Testis (tissue), 2 donors: ENCODE data around the gene CCNK.

ENCODE experiments used
- POLR2A ChIP-seq: fragments of 450-650 bp; IDR thresholded peaks from one replicate; pipeline ENCODE4 v1.6.1; 2017; ENCODE audit warnings: antibody characterized with exemption, mild to moderate bottlenecking, moderate library complexity
- TF ChIP-seq, protein P1 (sequence below), 3 experiments: fragments of 450-650 bp in 2 of 3; fragments of 200-600 bp in 1 of 3; sonication (generic) in 1 of 3; IDR thresholded peaks; one replicate each; pipeline ENCODE4 v1.5.1; 2016 to 2019; ENCODE audit warnings: antibody characterized with exemption in 3 of 3, mild to moderate bottlenecking in 2 of 3, moderate library complexity in 1 of 3

DNA sequence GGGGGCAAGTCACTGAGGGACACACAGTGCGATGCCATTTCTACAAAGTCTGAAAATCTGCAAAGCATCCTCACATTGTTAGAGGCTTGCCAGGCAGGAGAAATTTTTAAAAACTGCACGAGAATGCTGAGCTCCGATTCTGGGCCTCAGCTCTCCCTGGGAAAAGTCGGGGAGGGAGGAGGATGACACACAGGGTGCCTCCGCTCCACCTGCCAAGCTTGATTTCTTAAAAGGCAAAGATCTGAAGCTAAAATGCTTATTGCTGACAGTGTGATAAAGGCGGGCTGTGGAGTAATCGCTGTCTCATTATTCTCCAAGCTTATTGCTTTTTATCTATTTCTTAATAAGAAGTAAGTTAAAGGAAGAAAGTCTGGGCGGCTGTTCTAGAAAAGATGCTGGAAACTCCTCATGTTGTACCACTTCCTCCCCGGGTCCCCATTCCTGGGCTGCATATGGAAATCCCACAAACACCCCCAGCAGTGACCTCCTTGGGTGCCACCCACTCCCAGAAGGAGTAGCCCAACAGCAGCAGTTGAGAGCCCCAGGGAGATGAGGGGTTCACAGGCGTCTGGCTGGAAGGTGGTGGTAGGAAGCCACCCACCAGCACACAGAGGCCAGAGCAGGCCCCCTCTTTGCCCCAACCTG is 67.8 kb downstream of the CCNK start:
- TF ChIP-seq, protein P1, sequence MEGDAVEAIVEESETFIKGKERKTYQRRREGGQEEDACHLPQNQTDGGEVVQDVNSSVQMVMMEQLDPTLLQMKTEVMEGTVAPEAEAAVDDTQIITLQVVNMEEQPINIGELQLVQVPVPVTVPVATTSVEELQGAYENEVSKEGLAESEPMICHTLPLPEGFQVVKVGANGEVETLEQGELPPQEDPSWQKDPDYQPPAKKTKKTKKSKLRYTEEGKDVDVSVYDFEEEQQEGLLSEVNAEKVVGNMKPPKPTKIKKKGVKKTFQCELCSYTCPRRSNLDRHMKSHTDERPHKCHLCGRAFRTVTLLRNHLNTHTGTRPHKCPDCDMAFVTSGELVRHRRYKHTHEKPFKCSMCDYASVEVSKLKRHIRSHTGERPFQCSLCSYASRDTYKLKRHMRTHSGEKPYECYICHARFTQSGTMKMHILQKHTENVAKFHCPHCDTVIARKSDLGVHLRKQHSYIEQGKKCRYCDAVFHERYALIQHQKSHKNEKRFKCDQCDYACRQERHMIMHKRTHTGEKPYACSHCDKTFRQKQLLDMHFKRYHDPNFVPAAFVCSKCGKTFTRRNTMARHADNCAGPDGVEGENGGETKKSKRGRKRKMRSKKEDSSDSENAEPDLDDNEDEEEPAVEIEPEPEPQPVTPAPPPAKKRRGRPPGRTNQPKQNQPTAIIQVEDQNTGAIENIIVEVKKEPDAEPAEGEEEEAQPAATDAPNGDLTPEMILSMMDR (IDR thresholded peaks at IDR 0.05), result no peak
- TF ChIP-seq POLR2A, result no peak
